ENCODE data around the gene ECI2.

The ECI2 gene

GRCh38 chr6:4134841-4135664, at the start of gene ECI2:
TSS of gene ECI2 (minus strand) at chr6:4135575. CDS start at chr6:4135560, 15 bp downstream.
- FAIRE-seq = no peak

DNA sequence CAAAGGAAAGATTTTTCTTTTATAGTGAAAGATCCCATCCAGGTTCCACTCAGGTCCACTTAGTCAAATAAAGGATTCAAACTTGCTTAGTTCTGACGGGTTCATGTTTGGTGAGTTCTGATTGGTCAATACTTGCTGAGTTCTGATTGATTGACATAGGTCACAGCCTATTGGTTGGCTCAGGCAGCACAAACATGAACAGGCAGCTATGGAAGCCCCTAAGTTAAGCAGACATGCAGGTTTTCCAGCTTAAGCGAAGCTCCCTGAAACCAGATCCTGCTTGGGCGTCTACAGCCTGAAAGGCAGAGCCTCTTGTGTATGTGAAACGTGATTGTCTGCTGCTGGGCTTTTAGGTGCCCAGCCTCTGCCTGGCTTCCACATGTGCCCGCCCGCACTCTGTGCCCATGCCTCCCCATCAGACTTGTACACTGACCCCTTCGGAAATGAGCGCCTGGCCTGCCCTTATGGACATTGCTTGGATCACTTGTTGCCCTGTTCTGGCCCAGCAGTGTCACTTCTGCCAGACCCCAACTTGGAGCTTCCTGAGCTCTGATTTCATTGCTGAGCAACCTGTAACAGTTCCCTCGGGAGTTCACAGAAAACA, 45.4 kb upstream of the ECI2 start:
- no peak for FAIRE-seq

DNA sequence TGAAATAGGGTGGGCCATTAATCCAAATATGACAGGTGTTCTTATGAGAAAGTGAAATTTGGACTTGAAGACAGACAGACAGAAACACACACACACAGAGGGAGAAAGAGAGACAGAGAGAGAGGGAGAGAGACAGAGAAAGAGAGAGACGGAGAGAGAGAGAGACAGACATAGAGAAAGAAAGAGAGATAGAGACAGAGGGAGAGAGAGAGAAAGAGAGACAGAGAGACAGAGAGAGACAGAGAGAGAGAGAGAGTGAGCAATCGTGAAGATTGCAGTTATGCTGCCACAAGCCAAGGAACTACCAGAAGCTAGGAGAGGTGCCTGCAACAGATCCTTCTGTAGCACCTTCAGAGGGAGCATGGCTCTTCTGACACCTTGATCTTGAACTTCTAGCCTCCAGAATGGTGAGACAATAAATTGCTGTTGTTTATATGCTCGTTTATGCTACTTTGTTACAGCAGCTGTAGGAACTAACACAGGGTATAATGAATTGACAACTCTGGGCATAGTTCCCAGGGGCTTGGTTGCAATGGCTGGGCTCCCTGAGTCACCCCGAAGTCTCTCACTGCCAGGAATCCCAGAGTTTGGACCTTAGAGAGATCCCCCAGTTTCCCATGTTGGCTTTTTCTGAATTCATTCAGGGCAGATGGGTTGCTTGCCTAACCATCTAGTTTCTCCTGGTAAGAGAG, 44.7 kb upstream of the ECI2 start:
- FAIRE-seq = no peak

DNA sequence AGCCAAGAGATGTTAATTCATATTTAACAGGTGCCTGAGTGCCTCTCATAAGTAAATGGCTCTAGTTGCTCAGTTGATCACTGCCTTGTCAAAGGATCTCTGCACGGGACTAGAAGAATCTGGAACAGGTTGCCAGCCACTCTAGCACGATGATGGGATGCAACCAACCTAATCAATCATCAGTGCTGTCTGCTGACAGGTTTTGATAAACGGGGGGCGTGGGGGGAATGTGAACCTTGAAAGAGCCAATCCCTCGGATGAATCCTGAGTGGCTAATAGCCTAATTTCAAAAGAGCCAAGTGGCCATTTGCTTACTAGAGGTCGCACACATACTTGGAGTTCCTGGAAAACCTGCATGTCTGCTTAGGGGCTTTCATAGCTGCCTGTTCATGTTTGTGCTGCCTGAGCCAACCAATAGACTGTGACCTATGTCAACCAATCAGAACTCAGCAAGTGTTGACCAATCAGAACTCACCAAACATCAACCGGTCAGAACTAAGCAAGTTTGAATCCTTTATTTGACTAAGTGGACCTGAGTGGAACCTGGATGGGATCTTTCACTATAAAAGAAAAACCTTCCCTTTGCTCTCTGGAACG, 43.5 kb upstream of the ECI2 start:
- no peak for FAIRE-seq

GRCh38 chr6:4176907-4177306, 41.5 kb upstream of the ECI2 start:
- no peak for FAIRE-seq

GRCh38 chr6:4174042-4174441, 38.7 kb upstream of the ECI2 start:
- FAIRE-seq = no peak

- no peak for FAIRE-seq
Measured at GRCh38 chr6:4172368-4172767, 37.0 kb upstream of the ECI2 start.

DNA sequence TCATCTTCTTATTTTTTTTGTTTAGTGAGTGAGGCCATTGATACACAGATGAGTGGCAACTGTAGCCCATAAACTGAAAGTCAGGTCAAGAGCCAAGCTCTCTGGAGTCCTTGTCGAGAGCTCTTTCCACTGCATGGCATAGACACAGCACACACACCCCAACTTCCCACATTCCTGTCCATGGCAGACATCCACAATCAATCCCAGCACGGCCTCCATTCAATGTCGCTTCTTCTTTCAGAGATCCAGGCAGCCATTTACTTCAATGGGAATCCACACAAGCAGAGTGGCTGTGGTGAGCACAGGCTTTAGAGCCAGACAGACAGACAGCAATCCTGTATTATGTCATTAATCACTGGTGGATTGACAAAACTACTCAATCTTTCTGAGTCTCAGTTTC, 34.9 kb upstream of the ECI2 start:
- no peak for FAIRE-seq

GRCh38 chr6:4169028-4169789, 33.8 kb upstream of the ECI2 start:
- FAIRE-seq = no peak

DNA sequence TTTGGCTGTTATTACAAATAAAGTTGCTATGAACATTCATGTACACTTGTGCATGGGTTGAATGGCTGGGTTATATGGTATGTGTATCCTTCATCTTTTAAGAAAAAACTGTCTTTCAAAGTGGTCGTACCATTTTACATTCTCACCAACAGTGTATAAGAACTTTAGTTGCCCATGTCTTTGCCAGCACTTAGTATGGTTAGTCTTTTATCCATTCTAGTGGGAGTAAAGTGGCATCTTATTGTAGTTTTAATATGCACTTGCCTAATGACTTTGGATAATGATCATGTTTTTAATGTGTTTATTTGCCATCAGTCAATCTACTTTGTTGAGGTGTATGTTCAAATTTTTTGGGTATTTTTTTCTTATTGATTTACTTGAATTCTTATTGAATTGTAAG, 32.5 kb upstream of the ECI2 start:
- FAIRE-seq = no peak

DNA sequence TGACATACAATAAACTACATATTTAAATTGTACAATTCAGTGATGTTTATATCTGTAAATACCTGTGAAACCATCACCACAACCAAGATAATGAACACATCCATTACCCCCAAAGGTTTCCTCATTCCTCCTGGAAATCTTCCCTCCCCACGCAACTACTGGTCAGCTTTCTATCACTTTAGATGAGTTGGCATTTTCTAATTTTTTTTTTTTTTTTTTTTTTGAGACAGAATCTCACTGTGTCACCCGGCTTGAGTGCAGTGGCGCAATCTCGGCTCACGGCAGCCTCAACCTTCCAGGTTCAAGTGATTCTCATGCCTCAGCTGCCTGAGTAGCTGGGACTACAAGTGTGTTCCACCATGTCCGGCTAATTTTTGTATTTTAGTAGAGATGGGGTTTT, 31.7 kb upstream of the ECI2 start:
- FAIRE-seq = no peak

GRCh38 chr6:4164456-4164855, 29.1 kb upstream of the ECI2 start:
- FAIRE-seq = no peak

DNA sequence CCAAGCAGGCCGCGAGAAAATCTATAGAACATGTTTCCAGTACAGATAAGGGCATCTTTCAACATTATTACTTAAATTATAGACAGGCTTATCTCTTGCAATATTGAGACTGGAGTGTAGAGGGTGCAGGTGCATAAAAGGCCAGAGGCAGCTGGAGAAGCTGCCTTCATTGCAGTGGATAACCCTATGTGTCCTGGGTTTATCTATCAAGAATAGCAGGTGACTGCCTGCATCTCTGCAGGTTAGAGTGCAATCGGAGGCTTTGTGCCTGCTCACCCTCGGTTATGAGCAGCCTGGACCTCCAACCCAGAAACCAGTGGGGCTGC, 28.7 kb upstream of the ECI2 start:
- FAIRE-seq = no peak

DNA sequence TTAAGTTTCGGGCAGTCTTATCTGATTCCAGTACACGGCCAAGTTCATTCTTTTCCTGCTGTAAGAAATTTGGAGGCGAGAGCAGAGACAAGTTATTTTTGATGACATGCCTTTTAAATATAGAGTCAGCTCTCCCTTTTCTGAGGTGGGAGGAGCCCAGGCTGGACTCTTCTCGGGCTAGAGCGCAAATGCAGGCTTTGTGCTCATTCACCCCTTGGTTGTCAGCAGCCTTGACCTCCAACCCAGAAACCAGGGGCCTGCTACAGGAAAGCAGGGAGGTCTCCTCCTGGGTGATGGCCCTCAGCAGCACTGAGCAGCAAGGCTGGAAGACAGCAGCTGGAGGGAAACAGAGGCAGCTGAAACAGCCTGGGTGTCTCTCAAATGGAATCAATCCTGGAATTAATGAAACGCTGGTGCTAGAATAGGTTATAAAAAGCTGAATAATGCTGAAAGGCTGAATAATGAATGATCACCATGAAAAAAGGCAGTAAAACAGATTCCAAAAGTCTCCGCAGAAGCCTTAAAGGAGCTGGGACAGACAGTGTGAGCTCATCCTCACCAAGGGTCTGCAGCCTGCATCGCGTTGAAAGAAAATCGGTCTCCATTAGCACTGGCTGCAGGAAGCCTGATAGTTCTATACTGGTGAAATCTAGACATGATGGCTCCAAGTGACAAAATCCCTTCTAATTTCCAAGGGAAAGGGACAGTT, 28.2 kb upstream of the ECI2 start:
- FAIRE-seq = no peak

GRCh38 chr6:4162370-4162769, 27.0 kb upstream of the ECI2 start:
- no peak for FAIRE-seq

GRCh38 chr6:4159491-4159890, 24.1 kb upstream of the ECI2 start:
- no peak for FAIRE-seq

DNA sequence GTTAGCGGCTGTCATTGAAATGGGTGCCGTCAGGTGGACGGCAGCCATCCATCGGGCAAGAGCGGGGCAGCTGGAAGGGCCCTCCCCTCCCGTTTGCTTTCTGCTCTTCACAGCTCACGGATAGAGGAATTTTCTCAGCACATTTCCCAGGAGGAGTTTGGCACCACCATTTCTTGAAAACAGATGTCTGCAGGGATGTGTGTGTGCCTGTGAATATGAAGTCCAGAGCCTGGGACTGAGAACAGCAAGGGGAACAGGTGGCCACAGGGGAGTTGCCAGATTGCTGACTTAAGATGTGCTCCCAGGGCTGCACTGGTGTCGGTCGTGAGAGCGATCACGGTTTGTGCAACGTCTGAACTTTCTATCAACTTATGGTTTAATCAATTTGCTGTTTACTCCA, 22.1 kb upstream of the ECI2 start:
- FAIRE-seq = no peak

- FAIRE-seq = peak; percentile 13
Measured at GRCh38 chr6:4155848-4156466, 20.6 kb upstream of the ECI2 start.

DNA sequence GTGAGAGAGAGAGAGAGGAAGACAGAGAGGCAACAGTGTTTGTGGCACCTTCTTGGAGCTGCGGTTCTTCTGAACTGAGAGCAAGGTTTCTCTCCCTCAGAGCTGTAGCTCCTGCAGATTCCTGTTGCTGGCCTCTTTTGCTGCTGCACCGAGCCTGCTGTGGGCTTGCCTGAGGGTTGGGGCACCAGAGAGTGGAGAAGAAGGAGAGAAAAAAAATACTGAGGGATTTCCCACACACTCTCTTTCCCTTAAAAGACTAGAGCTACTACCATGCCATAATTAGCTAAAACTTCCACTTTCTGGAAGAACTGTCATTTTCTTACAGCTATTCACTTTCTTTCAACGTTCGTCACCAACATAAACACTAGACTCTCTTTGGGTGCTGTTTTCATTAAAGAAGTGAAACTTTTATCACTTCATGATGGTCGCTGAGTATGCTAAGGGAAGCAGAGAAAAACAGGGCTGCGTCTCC, 18.2 kb upstream of the ECI2 start:
- FAIRE-seq = no peak

- no peak for FAIRE-seq
Measured at GRCh38 chr6:4145083-4145482, 9.7 kb upstream of the ECI2 start.

GRCh38 chr6:4139272-4139671, 3.9 kb upstream of the ECI2 start:
- FAIRE-seq = no peak

DNA sequence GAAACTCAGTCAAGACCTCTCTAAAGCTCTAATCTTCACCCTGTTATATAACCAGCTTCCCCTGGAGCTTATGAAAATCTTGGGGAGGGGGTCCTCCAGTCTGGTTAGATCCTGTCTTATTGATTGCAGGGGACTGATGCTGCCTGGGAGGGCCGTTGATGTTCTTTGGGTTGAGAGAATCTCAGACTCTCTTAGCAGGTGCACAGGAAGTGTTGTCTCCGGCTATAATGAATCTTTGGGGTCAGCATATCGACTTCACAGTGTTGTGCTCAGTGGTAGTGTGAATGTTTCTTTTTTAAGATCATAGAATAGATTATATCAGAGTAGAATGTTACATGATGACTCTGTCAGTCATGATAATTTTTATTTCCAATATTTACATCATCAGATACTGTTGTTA, 2.8 kb upstream of the ECI2 start:
- FAIRE-seq = no peak

Data from islet of Langerhans (tissue), 1 donor.